GM12874 (cell line): ENCODE measurements around the gene DLG2.

Experiments
- TF ChIP-seq, protein P1 (sequence below): IDR thresholded peaks from 2 replicates; pipeline ENCODE4 v1.5.1; 2011; ENCODE audit warnings: low read depth, mild to moderate bottlenecking, control low read depth, low read length, moderate library complexity; ENCODE audit not compliant: insufficient read depth

DLG2 gene

DNA sequence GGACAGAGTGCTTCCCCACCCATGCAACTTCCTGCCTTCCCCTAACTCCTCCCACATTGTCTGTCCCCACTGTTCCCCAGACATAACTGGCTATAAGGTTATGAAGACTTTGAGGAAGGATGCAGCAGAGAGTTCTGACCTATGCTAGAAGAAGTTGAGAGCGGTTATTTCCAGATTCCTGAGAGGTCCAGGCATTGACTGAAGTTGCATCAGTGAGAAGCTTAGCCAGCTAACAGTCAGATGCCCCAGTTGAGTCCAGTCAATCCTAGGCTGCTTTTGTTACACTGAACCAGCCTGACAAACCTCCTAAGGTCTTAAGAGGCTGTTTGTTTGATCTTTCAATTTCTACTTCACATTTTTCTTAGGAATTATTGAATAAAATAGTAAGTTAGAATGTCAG is 1403.1 kb downstream of the DLG2 start:
- TF ChIP-seq, protein P1, sequence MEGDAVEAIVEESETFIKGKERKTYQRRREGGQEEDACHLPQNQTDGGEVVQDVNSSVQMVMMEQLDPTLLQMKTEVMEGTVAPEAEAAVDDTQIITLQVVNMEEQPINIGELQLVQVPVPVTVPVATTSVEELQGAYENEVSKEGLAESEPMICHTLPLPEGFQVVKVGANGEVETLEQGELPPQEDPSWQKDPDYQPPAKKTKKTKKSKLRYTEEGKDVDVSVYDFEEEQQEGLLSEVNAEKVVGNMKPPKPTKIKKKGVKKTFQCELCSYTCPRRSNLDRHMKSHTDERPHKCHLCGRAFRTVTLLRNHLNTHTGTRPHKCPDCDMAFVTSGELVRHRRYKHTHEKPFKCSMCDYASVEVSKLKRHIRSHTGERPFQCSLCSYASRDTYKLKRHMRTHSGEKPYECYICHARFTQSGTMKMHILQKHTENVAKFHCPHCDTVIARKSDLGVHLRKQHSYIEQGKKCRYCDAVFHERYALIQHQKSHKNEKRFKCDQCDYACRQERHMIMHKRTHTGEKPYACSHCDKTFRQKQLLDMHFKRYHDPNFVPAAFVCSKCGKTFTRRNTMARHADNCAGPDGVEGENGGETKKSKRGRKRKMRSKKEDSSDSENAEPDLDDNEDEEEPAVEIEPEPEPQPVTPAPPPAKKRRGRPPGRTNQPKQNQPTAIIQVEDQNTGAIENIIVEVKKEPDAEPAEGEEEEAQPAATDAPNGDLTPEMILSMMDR, result no peak

DNA sequence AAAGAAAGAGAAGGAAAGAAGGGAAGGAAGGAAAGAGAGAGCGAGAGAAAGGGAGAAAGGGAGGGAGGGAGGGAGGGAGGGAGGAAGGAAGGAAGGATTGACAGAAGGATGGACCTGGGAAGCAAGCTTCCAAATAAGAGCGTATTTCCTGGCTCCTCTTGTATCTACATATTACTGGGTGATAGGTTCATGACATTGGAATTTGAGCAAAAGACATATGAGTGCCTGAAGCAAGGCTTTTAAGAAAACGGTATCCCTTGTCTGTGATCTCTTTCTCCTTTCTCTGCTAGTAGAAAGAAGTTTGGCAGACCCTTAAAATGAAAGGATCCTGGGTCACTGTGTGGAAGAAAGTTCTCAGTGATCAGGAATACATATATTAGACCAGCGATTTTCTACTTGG is 1408.8 kb downstream of the DLG2 start:
- TF ChIP-seq, protein P1, result no peak

DNA sequence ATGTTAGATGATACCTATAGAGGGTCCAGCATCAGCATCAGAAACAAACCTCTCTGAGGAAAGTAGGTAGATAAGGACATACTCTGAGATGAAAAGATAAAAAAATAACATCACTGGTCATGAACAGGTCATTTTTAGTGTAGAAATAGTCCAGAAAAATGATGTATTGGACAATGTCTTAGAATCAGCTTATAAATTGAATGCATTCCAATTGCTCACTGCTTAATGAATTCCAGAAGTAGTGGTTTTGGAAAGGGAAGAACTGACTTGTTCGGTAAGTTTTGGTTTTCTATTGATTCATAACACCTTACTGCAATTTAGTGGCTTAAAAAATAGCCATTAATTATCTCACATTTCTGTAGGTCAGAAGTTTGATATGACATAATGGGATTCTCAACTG is 1411.5 kb downstream of the DLG2 start:
- TF ChIP-seq, protein P1, result no peak

DNA sequence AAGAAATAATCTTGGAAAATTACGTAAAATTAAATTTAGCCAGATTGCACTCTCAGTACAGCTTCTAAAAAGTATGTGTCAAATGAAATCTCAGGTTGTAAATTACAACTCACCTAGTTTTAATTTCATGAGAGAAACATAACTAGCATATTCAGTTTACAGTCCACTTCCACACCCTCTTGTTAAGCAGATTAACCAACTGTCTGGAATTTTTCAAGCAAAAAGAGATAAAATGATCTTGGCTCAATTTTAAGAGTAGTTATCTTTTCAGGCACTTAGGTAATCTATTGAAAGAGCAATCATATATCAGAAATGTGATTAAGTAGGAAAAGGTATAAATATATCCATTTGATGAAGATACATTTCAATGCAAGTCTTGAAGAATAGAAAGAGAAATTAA is 1412.6 kb downstream of the DLG2 start:
- TF ChIP-seq, protein P1, result no peak

DNA sequence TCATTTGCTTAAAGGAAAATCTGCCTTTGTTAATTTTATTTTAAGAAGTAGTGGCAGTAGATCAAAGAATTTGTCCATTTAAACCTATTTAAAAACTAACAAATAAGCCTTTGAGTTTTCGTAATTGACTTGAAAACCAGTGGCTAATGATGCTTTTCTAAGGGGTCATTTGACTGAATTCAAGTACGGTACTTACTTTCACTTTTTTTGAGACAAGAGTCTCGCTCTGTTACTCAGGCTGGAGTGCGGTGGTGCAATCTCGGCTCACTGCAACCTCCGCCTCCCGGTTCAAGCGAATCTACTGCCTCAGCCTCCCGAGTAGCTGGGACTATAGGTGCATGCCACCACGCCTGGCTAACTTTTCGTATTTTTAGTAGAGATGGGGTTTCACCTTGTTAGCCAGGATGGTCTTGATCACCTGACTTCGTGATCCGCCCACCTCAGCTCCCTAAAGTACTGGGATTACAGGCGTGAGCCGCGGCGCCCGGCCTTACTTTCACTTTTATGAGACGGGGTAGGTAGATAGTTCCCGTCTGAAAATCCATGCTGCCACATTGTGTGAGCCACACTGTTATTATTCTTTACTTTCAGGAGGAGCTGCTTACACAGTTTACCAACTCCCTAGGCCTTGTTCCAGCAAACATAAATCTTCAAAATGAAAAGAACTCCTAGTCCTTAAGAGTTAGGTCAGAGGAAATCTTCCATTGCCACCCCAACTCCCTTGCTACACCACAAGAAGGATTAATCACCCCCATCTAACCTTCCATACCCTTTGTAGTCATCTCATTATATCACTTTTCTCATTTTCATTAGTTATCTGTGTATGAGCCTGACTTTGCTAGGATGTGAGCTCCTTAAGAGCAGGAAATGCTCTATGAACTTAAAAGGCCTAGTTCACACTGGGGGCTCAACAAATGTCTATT is 1414.4 kb downstream of the DLG2 start:
- TF ChIP-seq, protein P1, result no peak

DNA sequence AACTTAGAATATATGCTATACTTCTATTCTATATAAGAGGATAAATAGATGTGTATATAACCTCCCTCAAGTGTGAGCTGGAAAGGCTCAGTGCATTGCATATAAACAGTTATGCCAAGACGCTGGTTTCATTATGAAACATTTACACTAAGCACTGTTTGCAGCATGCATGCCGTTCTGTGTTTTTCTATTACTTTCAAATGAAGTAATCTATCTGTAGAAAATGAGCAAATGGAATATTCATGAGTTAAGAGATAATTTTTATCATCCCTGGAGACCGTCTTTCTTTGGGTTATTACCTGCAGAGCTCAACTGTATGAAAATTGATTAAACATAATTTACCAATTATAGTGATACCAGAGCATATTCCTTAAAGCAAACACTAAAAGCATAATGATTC is 1415.2 kb downstream of the DLG2 start:
- TF ChIP-seq, protein P1, result no peak

DNA sequence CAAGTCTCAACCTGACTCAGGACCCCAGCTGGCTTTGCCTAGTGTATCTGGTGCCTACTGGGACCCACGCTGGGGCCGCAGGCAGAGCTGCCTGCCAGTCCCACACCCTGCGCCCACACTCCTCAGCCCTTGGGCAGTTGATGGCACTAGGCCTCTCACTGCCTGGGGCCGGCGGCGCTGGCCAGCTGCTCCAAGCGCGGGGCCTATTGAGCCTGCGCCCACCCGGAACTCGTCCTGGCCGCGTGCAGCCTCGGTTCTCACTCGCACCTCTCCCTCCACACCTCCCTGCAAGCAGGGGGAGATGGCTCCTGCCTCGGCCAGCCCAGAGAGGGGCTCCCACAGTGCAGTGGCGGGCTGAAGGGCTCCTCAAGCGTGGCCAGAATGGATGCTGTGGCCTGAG is 1432.4 kb downstream of the DLG2 start:
- TF ChIP-seq, protein P1, result no peak
